DND-41 (cell line): ENCODE results near the gene DNAAF9.

Experiments
- ATAC-seq: fragments of 200-7000 bp; cut with Tn5 transposase; 3 replicates; pipeline ENCODE4 v1.9.1; 2021; ENCODE audit warnings: low read depth; ENCODE audit not compliant: insufficient read depth
- DNase-seq: peaks from one replicate; pipeline ENCODE4 v3.0.0-alpha.2; 2020
- H2AFZ ChIP-seq: 2 replicates; pipeline ENCODE4 v1.6.0; 2012; ENCODE audit warnings: low read depth, low read length
- H3K27ac ChIP-seq: 2 replicates; pipeline ENCODE4 v1.5.1; 2012; ENCODE audit warnings: low read length, inconsistent platforms
- H3K27me3 ChIP-seq: fragments of 200-600 bp; sonication (generic); 2 replicates; pipeline ENCODE4 v1.6.0; 2012; ENCODE audit warnings: low read length, mild to moderate bottlenecking, inconsistent platforms; ENCODE audit not compliant: insufficient read depth, poor library complexity
- H3K36me3 ChIP-seq: 2 replicates; pipeline ENCODE4 v1.5.1; 2012; ENCODE audit warnings: low read length, inconsistent platforms; ENCODE audit not compliant: insufficient read depth
- H3K4me1 ChIP-seq: 2 replicates; pipeline ENCODE4 v1.5.1; 2012; ENCODE audit warnings: mild to moderate bottlenecking, low read length; ENCODE audit not compliant: insufficient read depth
- H3K4me2 ChIP-seq: 2 replicates; pipeline ENCODE4 v1.6.0; 2012; ENCODE audit warnings: mild to moderate bottlenecking, moderate library complexity, low read length, inconsistent platforms; ENCODE audit not compliant: insufficient read depth
- H3K4me3 ChIP-seq, 2 experiments: fragments of 200-600 bp in 1 of 2; shearing (Covaris generic) in 1 of 2; 2 replicates each; pipeline ENCODE4 v1.5.1; 2012 to 2016; ENCODE audit warnings: inconsistent platforms in 2 of 2, low read length in 2 of 2, mild to moderate bottlenecking in 2 of 2, low read depth in 1 of 2, moderate library complexity in 1 of 2
- H3K79me2 ChIP-seq: 2 replicates; pipeline ENCODE4 v1.6.0; 2012; ENCODE audit warnings: low read length, inconsistent platforms; ENCODE audit not compliant: insufficient read depth
- H3K9ac ChIP-seq: 2 replicates; pipeline ENCODE4 v1.6.0; 2012; ENCODE audit warnings: low read depth, mild to moderate bottlenecking, inconsistent platforms, low read length, moderate library complexity
- H3K9me3 ChIP-seq: 2 replicates; pipeline ENCODE4 v1.5.1; 2012; ENCODE audit warnings: low read length, moderate library complexity, mild to moderate bottlenecking, inconsistent platforms; ENCODE audit not compliant: insufficient read depth, severe bottlenecking
- H4K20me1 ChIP-seq: 2 replicates; pipeline ENCODE4 v1.6.0; 2012; ENCODE audit warnings: low read length; ENCODE audit not compliant: insufficient read depth
- EZH2 ChIP-seq: IDR thresholded peaks from 3 replicates; pipeline ENCODE4 v1.6.1; 2012; ENCODE audit warnings: borderline replicate concordance, low read depth, mild to moderate bottlenecking, moderate library complexity, low read length, inconsistent platforms; ENCODE audit not compliant: severe bottlenecking
- TF ChIP-seq, protein P1 (sequence below): IDR thresholded peaks from 2 replicates; pipeline ENCODE4 v1.5.1; 2012; ENCODE audit warnings: borderline replicate concordance, low read length, moderate library complexity, mild to moderate bottlenecking; ENCODE audit not compliant: poor library complexity, severe bottlenecking; ENCODE audit errors: extremely low read depth

Gene DNAAF9

DNA sequence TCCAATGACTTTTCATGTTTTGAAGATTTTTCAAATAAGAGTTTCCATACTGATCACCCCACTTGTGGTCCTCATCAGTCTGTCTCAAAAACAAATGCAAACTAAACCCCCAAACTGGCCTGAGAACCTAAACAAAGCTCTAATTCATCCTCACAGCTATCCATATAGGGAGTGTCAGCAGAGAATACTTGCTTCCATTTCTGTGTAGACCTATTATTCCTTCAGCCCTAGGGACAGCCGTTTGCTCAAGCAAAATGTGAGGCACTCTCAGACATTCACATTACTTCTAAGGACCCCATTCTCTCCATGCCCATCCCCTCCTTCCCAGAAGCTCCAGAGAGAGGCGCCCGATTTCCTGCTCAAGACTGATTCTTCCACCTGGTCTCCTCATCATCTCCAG is 24.6 kb downstream of the DNAAF9 start:
- Histone ChIP-seq H4K20me1 (no peaks in the 10 kb centered on the region), H3K79me2 (no peaks in the 10 kb centered on the region), H3K4me3 (no peak overlapping the region), H2AFZ (no peak overlapping the region), H3K36me3 (no peaks in the 10 kb centered on the region), H3K4me2 (no peak overlapping the region), H3K9ac (no peak overlapping the region), H3K27me3 (peaks cover 26% of the 10 kb centered on the region), H3K9me3 (no peaks in the 10 kb centered on the region), H3K4me1 (no peaks in the 10 kb centered on the region), H3K27ac (no peak overlapping the region)
- ATAC-seq (no peak), DNase-seq (no peak)
- TF ChIP-seq, protein P1, sequence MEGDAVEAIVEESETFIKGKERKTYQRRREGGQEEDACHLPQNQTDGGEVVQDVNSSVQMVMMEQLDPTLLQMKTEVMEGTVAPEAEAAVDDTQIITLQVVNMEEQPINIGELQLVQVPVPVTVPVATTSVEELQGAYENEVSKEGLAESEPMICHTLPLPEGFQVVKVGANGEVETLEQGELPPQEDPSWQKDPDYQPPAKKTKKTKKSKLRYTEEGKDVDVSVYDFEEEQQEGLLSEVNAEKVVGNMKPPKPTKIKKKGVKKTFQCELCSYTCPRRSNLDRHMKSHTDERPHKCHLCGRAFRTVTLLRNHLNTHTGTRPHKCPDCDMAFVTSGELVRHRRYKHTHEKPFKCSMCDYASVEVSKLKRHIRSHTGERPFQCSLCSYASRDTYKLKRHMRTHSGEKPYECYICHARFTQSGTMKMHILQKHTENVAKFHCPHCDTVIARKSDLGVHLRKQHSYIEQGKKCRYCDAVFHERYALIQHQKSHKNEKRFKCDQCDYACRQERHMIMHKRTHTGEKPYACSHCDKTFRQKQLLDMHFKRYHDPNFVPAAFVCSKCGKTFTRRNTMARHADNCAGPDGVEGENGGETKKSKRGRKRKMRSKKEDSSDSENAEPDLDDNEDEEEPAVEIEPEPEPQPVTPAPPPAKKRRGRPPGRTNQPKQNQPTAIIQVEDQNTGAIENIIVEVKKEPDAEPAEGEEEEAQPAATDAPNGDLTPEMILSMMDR: no peak
- TF ChIP-seq EZH2: no peak

DNA sequence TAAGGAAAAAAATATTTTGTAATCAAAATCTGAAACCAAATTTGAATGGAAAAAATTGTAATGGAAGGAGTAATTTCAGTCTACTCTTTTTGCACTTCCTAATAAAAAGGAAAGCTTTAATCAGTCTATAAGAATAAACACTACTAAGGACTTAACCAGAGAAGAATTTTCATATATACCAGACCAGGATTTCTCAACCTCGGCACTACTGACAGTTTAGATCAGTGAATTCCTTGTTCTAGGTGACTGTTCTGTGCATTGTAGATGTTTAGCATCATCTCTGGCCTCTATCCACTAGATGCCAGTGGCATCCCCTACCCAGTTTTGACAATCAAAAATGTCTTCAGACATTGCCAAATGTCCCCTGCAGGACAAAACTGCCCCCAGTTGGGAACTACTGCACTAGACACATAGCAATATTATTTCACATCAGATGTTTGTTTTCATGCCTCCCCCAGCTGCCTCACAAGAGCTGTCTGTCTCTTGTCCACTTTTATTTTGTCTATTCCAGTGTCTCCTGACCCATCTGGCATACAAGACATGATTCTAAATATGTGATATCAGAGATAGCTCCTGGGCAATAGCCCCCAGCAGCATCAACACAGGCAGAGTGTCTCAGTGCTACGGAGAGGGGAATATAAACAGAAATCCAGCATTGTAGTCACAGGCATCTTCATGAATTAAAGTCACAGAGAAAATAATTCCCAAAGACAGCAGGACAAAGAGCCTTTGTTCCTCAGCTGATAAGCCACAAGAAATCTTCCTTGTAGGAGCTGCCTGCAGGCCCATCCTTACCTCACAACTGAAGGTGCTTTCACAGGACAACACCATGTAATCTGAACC is 27.0 kb downstream of the DNAAF9 start:
- H3K79me2 ChIP-seq: no peaks in the 10 kb centered on the region
- TF ChIP-seq EZH2: no peak
- TF ChIP-seq, protein P1: no peak
- no peaks in the 10 kb centered on the region for H3K36me3 ChIP-seq
- no peak overlapping the region for H2AFZ ChIP-seq
- H3K4me2 ChIP-seq: no peak overlapping the region
- no peaks in the 10 kb centered on the region for H3K4me1 ChIP-seq
- no peak for ATAC-seq
- H4K20me1 ChIP-seq: no peaks in the 10 kb centered on the region
- H3K27ac ChIP-seq: no peak overlapping the region
- no peak overlapping the region for H3K9ac ChIP-seq
- no peak for DNase-seq
- H3K9me3 ChIP-seq: no peaks in the 10 kb centered on the region
- no peak overlapping the region for H3K4me3 ChIP-seq
- H3K27me3 ChIP-seq: peaks cover 34% of the 10 kb centered on the region

DNA sequence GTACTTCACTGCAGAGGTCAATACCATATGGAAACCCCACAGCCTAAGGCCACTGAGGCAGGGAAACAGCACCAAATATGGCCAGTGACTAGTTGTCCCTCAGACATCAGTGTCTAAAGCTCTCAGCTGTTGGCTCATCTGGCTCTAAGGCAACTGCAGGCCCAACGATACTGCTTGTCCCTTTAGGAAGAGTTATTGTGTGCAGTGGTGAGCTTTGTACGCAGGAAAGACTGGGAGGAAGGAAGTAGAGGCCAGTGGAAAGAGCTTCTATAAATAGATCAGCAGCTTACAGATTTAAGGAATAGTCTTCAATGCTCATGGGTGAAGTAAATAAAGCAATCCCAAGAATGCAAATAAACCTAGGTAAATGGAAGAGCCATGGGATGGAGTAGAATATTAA is 29.3 kb downstream of the DNAAF9 start:
- H3K9ac ChIP-seq: no peak overlapping the region
- no peak overlapping the region for H3K4me2 ChIP-seq
- H3K27me3 ChIP-seq: peaks cover 52% of the 10 kb centered on the region
- H3K36me3 ChIP-seq: no peaks in the 10 kb centered on the region
- H2AFZ ChIP-seq: no peak overlapping the region
- H3K9me3 ChIP-seq: no peaks in the 10 kb centered on the region
- no peaks in the 10 kb centered on the region for H3K4me1 ChIP-seq
- ATAC-seq (no peak), DNase-seq (no peak)
- no peak overlapping the region for H3K4me3 ChIP-seq
- TF ChIP-seq EZH2: no peak
- TF ChIP-seq, protein P1: no peak
- H4K20me1 ChIP-seq: no peaks in the 10 kb centered on the region
- H3K79me2 ChIP-seq: no peaks in the 10 kb centered on the region
- no peak overlapping the region for H3K27ac ChIP-seq
